ENCODE measurements around the gene CHCHD3. TPM values are rescaled to one million over a fixed set of nuclear protein-coding genes. Genes with fewer than 3 reads are reported as not detected.

CHCHD3 gene
- total RNA-seq, 3 donors from 2014 or later: 71.9 to 76.4 (median 72.9) TPM

DNA sequence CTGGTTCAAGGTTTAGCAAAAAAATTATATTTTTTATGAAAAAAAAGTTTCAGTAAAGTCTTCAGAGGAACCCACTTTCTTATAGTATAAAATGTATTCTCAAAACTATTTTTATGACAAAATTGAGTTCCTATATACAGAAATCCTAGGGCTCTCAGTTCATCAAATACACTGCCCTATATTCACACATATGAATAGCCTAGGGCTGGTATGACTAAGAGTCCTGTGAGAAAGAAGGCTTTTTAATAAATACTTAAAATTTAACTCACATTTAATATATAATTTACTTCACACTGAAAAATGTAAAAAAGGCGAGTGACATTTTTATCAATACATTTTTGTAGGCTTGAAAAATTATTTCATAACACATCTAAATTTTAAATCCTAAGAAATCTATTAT lies 16.6 kb downstream of the CHCHD3 start:
- Histone ChIP-seq H3K4me1 (ENCODE audit: low read depth) (no peaks in the 10 kb centered on the region), H3K36me3 (ENCODE audit: low read depth) (no peaks in the 10 kb centered on the region), H3K9me3 (no peaks in the 10 kb centered on the region), H3K4me3 (no peak overlapping the region)
- TF ChIP-seq, protein P1, sequence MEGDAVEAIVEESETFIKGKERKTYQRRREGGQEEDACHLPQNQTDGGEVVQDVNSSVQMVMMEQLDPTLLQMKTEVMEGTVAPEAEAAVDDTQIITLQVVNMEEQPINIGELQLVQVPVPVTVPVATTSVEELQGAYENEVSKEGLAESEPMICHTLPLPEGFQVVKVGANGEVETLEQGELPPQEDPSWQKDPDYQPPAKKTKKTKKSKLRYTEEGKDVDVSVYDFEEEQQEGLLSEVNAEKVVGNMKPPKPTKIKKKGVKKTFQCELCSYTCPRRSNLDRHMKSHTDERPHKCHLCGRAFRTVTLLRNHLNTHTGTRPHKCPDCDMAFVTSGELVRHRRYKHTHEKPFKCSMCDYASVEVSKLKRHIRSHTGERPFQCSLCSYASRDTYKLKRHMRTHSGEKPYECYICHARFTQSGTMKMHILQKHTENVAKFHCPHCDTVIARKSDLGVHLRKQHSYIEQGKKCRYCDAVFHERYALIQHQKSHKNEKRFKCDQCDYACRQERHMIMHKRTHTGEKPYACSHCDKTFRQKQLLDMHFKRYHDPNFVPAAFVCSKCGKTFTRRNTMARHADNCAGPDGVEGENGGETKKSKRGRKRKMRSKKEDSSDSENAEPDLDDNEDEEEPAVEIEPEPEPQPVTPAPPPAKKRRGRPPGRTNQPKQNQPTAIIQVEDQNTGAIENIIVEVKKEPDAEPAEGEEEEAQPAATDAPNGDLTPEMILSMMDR (IDR thresholded peaks at IDR 0.05): no peak
- DNase-seq: no peak
- intact Hi-C loops (cut with DNase I, micrococcal nuclease): no loop called here
- ATAC-seq: no peak

- H3K9me3 ChIP-seq: no peaks in the 10 kb centered on the region
- no peak overlapping the region for H3K4me3 ChIP-seq
- ATAC-seq: no peak
- TF ChIP-seq, protein P1 (IDR thresholded peaks at IDR 0.05): no peak
- no peaks in the 10 kb centered on the region for H3K4me1 ChIP-seq (ENCODE audit: low read depth)
- H3K36me3 ChIP-seq (ENCODE audit: low read depth): no peaks in the 10 kb centered on the region
- no peak for DNase-seq
- intact Hi-C loops (cut with DNase I, micrococcal nuclease): no loop called here
Measured at GRCh38 chr7:133064082-133064820, 17.6 kb downstream of the CHCHD3 start.

DNA sequence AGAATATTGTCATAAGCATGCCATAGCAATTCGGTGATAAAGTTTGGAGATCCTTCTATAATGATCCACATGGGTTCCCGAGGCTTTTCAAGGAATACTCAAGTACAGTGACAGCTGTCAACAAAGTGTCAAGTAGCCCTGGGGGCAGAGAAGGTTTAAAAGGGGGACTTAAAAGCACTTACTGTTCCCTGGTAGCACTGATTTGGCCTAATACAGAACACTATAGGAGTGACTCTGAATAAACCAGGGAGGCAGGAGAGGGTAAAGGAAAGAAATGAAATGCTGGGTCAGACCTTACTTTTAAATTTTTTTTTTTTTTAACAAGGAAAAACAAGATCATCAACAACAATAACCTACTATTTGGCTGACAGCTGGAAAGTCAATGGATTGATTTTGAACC lies 20.1 kb downstream of the CHCHD3 start:
- Histone ChIP-seq H3K4me1 (ENCODE audit: low read depth) (no peaks in the 10 kb centered on the region), H3K9me3 (no peaks in the 10 kb centered on the region), H3K4me3 (no peak overlapping the region), H3K36me3 (ENCODE audit: low read depth) (no peaks in the 10 kb centered on the region)
- no peak for ATAC-seq
- TF ChIP-seq, protein P1 (IDR thresholded peaks at IDR 0.05): no peak
- DNase-seq: no peak
- intact Hi-C loops (cut with DNase I, micrococcal nuclease): no loop called here

- Histone ChIP-seq H3K9me3 (no peaks in the 10 kb centered on the region), H3K4me1 (ENCODE audit: low read depth) (no peaks in the 10 kb centered on the region), H3K36me3 (ENCODE audit: low read depth) (no peaks in the 10 kb centered on the region), H3K4me3 (no peak overlapping the region)
- TF ChIP-seq, protein P1 (IDR thresholded peaks at IDR 0.05): no peak
- intact Hi-C loops (cut with DNase I, micrococcal nuclease): no loop called here
- ATAC-seq (peak; percentile 31), DNase-seq (no peak)
Measured at GRCh38 chr7:133061357-133061756, 20.5 kb downstream of the CHCHD3 start.

- Histone ChIP-seq H3K4me1 (ENCODE audit: low read depth) (no peaks in the 10 kb centered on the region), H3K9me3 (no peaks in the 10 kb centered on the region), H3K4me3 (no peak overlapping the region), H3K36me3 (ENCODE audit: low read depth) (no peaks in the 10 kb centered on the region)
- peak; percentile 45 for ATAC-seq
- no peak for DNase-seq
- intact Hi-C loops (cut with DNase I, micrococcal nuclease): no loop called here
- TF ChIP-seq, protein P1 (IDR thresholded peaks at IDR 0.05): no peak
Measured at GRCh38 chr7:133060004-133060403, 21.9 kb downstream of the CHCHD3 start.

Measured in mucosa of descending colon (tissue), 3 donors.